ENCODE measurements around the gene UGCG.

Gene UGCG

GRCh38 chr9:111896942-111897600, 457 bp downstream of the UGCG start:
- no peak for TF ChIP-seq EZH2phosphoT487 (IDR thresholded peaks at IDR 0.05; ENCODE audit: borderline replicate concordance)
- TF ChIP-seq, protein P1, sequence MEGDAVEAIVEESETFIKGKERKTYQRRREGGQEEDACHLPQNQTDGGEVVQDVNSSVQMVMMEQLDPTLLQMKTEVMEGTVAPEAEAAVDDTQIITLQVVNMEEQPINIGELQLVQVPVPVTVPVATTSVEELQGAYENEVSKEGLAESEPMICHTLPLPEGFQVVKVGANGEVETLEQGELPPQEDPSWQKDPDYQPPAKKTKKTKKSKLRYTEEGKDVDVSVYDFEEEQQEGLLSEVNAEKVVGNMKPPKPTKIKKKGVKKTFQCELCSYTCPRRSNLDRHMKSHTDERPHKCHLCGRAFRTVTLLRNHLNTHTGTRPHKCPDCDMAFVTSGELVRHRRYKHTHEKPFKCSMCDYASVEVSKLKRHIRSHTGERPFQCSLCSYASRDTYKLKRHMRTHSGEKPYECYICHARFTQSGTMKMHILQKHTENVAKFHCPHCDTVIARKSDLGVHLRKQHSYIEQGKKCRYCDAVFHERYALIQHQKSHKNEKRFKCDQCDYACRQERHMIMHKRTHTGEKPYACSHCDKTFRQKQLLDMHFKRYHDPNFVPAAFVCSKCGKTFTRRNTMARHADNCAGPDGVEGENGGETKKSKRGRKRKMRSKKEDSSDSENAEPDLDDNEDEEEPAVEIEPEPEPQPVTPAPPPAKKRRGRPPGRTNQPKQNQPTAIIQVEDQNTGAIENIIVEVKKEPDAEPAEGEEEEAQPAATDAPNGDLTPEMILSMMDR (conservative IDR thresholded peaks at IDR 0.05; ENCODE audit: low read length), result no peak
- Histone ChIP-seq H2AFZ (ENCODE audit: low read length) (peak overlapping the region; percentile 93), H3K9me2 (replicated peaks; ENCODE audit: low read depth, low read length) (no peaks in the 10 kb centered on the region), H3K36me3 (ENCODE audit: insufficient read depth, low read length) (no peaks in the 10 kb centered on the region), H3K9ac (ENCODE audit: low read depth, low read length, poor library complexity, severe bottlenecking) (peak overlapping the region; percentile 77), H3K79me2 (ENCODE audit: insufficient read depth, low read length) (peaks cover 52% of the 10 kb centered on the region), H3K9me3 (ENCODE audit: insufficient read depth, low read depth, low read length) (no peaks in the 10 kb centered on the region), H3K4me2 (ENCODE audit: low read depth, low read length, poor library complexity, severe bottlenecking) (peak overlapping the region; percentile 76), H4K20me1 (ENCODE audit: insufficient read depth, low read length, poor library complexity, severe bottlenecking) (peaks cover 45% of the 10 kb centered on the region), H3K27me3 (ENCODE audit: insufficient read depth, low read length, poor library complexity, severe bottlenecking) (no peaks in the 10 kb centered on the region), H3K4me3 (ENCODE audit: low read length, poor library complexity, severe bottlenecking) (peak overlapping the region; percentile 73), H3F3A (ENCODE audit: low read depth) (no peaks in the 10 kb centered on the region), H3K4me1 (ENCODE audit: insufficient read depth, low read length, poor library complexity, severe bottlenecking) (peaks cover 39% of the 10 kb centered on the region)

GRCh38 chr9:111897601-111898137, 1.1 kb downstream of the UGCG start:
- Histone ChIP-seq H3K27me3 (ENCODE audit: insufficient read depth, low read length, poor library complexity, severe bottlenecking) (no peaks in the 10 kb centered on the region), H3K36me3 (ENCODE audit: insufficient read depth, low read length) (no peaks in the 10 kb centered on the region), H2AFZ (ENCODE audit: low read length) (peak overlapping the region; percentile 88; the same call in 1 of the 2 replicates), H3K9me2 (replicated peaks; ENCODE audit: low read depth, low read length) (no peaks in the 10 kb centered on the region), H3F3A (ENCODE audit: low read depth) (no peaks in the 10 kb centered on the region), H3K4me2 (ENCODE audit: low read depth, low read length, poor library complexity, severe bottlenecking) (peak overlapping the region; percentile 76), H3K9me3 (ENCODE audit: insufficient read depth, low read depth, low read length) (no peaks in the 10 kb centered on the region), H3K4me3 (ENCODE audit: low read length, poor library complexity, severe bottlenecking) (peak overlapping the region; percentile 73), H3K4me1 (ENCODE audit: insufficient read depth, low read length, poor library complexity, severe bottlenecking) (peaks cover 45% of the 10 kb centered on the region), H4K20me1 (ENCODE audit: insufficient read depth, low read length, poor library complexity, severe bottlenecking) (peaks cover 46% of the 10 kb centered on the region), H3K9ac (ENCODE audit: low read depth, low read length, poor library complexity, severe bottlenecking) (peak overlapping the region; percentile 77), H3K79me2 (ENCODE audit: insufficient read depth, low read length) (peaks cover 57% of the 10 kb centered on the region)
- TF ChIP-seq, protein P1 (conservative IDR thresholded peaks at IDR 0.05; ENCODE audit: low read length), result no peak
- no peak for TF ChIP-seq EZH2phosphoT487 (IDR thresholded peaks at IDR 0.05; ENCODE audit: borderline replicate concordance)

GRCh38 chr9:111898331-111899096, 1.9 kb downstream of the UGCG start:
- Histone ChIP-seq H3K9ac (ENCODE audit: low read depth, low read length, poor library complexity, severe bottlenecking) (peak overlapping the region; percentile 77), H4K20me1 (ENCODE audit: insufficient read depth, low read length, poor library complexity, severe bottlenecking) (peaks cover 46% of the 10 kb centered on the region), H3K4me1 (ENCODE audit: insufficient read depth, low read length, poor library complexity, severe bottlenecking) (peaks cover 46% of the 10 kb centered on the region), H3F3A (ENCODE audit: low read depth) (no peaks in the 10 kb centered on the region), H3K79me2 (ENCODE audit: insufficient read depth, low read length) (peaks cover 64% of the 10 kb centered on the region), H3K4me2 (ENCODE audit: low read depth, low read length, poor library complexity, severe bottlenecking) (peak overlapping the region; percentile 76), H3K36me3 (ENCODE audit: insufficient read depth, low read length) (no peaks in the 10 kb centered on the region), H2AFZ (ENCODE audit: low read length) (0 out of 2 replicates have a peak overlapping the region, but pooled peaks have one; percentile 88), H3K9me2 (replicated peaks; ENCODE audit: low read depth, low read length) (no peaks in the 10 kb centered on the region), H3K9me3 (ENCODE audit: insufficient read depth, low read depth, low read length) (no peaks in the 10 kb centered on the region), H3K27me3 (ENCODE audit: insufficient read depth, low read length, poor library complexity, severe bottlenecking) (no peaks in the 10 kb centered on the region), H3K4me3 (ENCODE audit: low read length, poor library complexity, severe bottlenecking) (peak overlapping the region; percentile 73)
- TF ChIP-seq EZH2phosphoT487 (IDR thresholded peaks at IDR 0.05; ENCODE audit: borderline replicate concordance), result no peak
- TF ChIP-seq, protein P1 (conservative IDR thresholded peaks at IDR 0.05; ENCODE audit: low read length), result no peak
